Breast epithelium (tissue), 4 donors: Measurements from ENCODE around the gene ITPKC. TPM values are rescaled to one million over a fixed set of nuclear protein-coding genes. Genes with fewer than 3 reads are reported as not detected.

Source experiments
- DNase-seq, 2 donors: peaks; one replicate each; pipeline ENCODE4 v3.0.0-alpha.2; 2019; ENCODE audit warnings: low spot score in 2 of 2
- H3K27ac ChIP-seq, 2 donors: fragments of 200-600 bp; sonication (generic) in 1 of 2; one replicate each; pipeline ENCODE4 v1.5.1; 2016 to 2019; ENCODE audit warnings: mild to moderate bottlenecking in 1 of 2
- H3K27me3 ChIP-seq, 2 donors: fragments of 200-600 bp; sonication (generic) in 1 of 2; one replicate each; pipeline versions ENCODE4 v1.5.1 to v1.6.0; 2017 to 2019; ENCODE audit warnings: control low read depth in 1 of 2, mild to moderate bottlenecking in 1 of 2
- H3K36me3 ChIP-seq: fragments of 200-600 bp; one replicate; pipeline ENCODE4 v1.5.1; 2019
- H3K4me1 ChIP-seq, 2 donors: fragments of 200-600 bp; sonication (generic); one replicate each; pipeline ENCODE4 v1.5.1; 2016 to 2019; ENCODE audit warnings: control low read depth in 1 of 2
- H3K4me3 ChIP-seq, 3 donors: fragments of 200-600 bp; sonication (generic); 1 replicate in 2 of 3; 2 replicates in 1 of 3; pipeline ENCODE4 v1.5.1; 2016 to 2019; ENCODE audit warnings: mild to moderate bottlenecking in 3 of 3, moderate library complexity in 2 of 3
- H3K9me3 ChIP-seq, 2 donors: fragments of 200-600 bp; sonication (generic) in 1 of 2; one replicate each; pipeline ENCODE4 v1.5.1; 2016 to 2019; ENCODE audit warnings: control low read depth in 1 of 2
- CTCF ChIP-seq, 3 donors: fragments of 450-650 bp; IDR thresholded peaks; one replicate each; pipeline ENCODE4 v1.5.1; 2016 to 2017; ENCODE audit warnings: antibody characterized with exemption in 3 of 3, mild to moderate bottlenecking in 3 of 3, moderate library complexity in 3 of 3
- POLR2A ChIP-seq: fragments of 450-650 bp; IDR thresholded peaks from one replicate; pipeline ENCODE4 v1.6.1; 2016; ENCODE audit warnings: antibody characterized with exemption, mild to moderate bottlenecking, moderate library complexity
- POLR2AphosphoS5 ChIP-seq, 3 donors: sonication (generic); formaldehyde crosslinking; IDR thresholded peaks; one replicate each; pipeline ENCODE4 v1.6.1; 2017; ENCODE audit warnings: antibody characterized with exemption in 3 of 3
- intact Hi-C: fragments of 100-400 bp; cut with DNase I; formaldehyde crosslinking; loops from one replicate; pipeline ENCODE4 v1.15.1; 2023; ENCODE audit warnings: low total_unique reads
- total RNA-seq, 3 donors: library from RNA; depleted of rRNA; stranded (reverse); fragments of >200 nt; gene quantifications; one replicate each; pipeline ENCODE4 v1.1.0, GENCODE V29; 2016

The ITPKC gene
- total RNA-seq, 3 donors from 2014 or later, result 41.8 to 71.6 (median 55.1) TPM

GRCh38 chr19:40707615-40708014 is 9.3 kb upstream of the ITPKC start:
- H3K36me3 ChIP-seq, result no peaks in the 10 kb centered on the region
- H3K27me3 ChIP-seq, result no peaks in the 10 kb centered on the region
- no peaks in the 10 kb centered on the region for H3K9me3 ChIP-seq
- TF ChIP-seq CTCF (IDR thresholded peaks at IDR 0.05) (no peak), POLR2A (no peak), POLR2AphosphoS5 (IDR thresholded peaks at IDR 0.05) (no peak)
- intact Hi-C loops, result no loop called here
- DNase-seq, result no peak
- H3K27ac ChIP-seq, result no peak overlapping the region
- no peak overlapping the region for H3K4me3 ChIP-seq
- H3K4me1 ChIP-seq, result no peaks in the 10 kb centered on the region

GRCh38 chr19:40709817-40710216 is 7.1 kb upstream of the ITPKC start:
- no peak for TF ChIP-seq POLR2A
- no peak for TF ChIP-seq POLR2AphosphoS5 (IDR thresholded peaks at IDR 0.05)
- TF ChIP-seq CTCF (IDR thresholded peaks at IDR 0.05), result no peak
- H3K36me3 ChIP-seq, result no peaks in the 10 kb centered on the region
- no peaks in the 10 kb centered on the region for H3K27me3 ChIP-seq
- no peaks in the 10 kb centered on the region for H3K9me3 ChIP-seq
- H3K4me1 ChIP-seq, result no peaks in the 10 kb centered on the region
- no peak overlapping the region for H3K27ac ChIP-seq
- DNase-seq, result no peak
- intact Hi-C loops, result no loop called here
- no peak overlapping the region for H3K4me3 ChIP-seq

- TF ChIP-seq POLR2A, result no peak
- TF ChIP-seq CTCF (IDR thresholded peaks at IDR 0.05), result no peak
- TF ChIP-seq POLR2AphosphoS5 (IDR thresholded peaks at IDR 0.05), result no peak
- H3K4me3 ChIP-seq, result peak overlapping the region in 2 of 3 donors; percentile 86 to 91
- H3K4me1 ChIP-seq, result no peaks in the 10 kb centered on the region
- no peaks in the 10 kb centered on the region for H3K27me3 ChIP-seq
- intact Hi-C loops, result no loop called here
- DNase-seq, result no peak
- peak overlapping the region; percentile 94 to 99 for H3K27ac ChIP-seq
- H3K36me3 ChIP-seq, result no peaks in the 10 kb centered on the region
- H3K9me3 ChIP-seq, result no peaks in the 10 kb centered on the region
Measured at GRCh38 chr19:40713939-40714338, 3.0 kb upstream of the ITPKC start.

- H3K4me3 ChIP-seq, result peak overlapping the region; percentile 47 to 91 (median 86)
- no peaks in the 10 kb centered on the region for H3K4me1 ChIP-seq
- no peaks in the 10 kb centered on the region for H3K36me3 ChIP-seq
- no peaks in the 10 kb centered on the region for H3K27me3 ChIP-seq
- peak; percentile 91 to 92 for DNase-seq
- no peaks in the 10 kb centered on the region for H3K9me3 ChIP-seq
- H3K27ac ChIP-seq, result peak overlapping the region; percentile 94 to 99
- intact Hi-C loops, result loop anchor here (1.0 kb wide), 1 partner anchor 37 kb away; the partner anchor contains the start of gene SNRPA
- TF ChIP-seq POLR2AphosphoS5 (IDR thresholded peaks at IDR 0.05), result peak in 1 of 3 donors; percentile 8
- TF ChIP-seq POLR2A, result no peak
Measured at GRCh38 chr19:40714441-40715299, 2.2 kb upstream of the ITPKC start.

- Histone ChIP-seq H3K4me1 (peaks cover 0 to 2% of the 10 kb centered on the region in 2 donors), H3K9me3 (no peaks in the 10 kb centered on the region), H3K4me3 (peak overlapping the region; percentile 86 to 94 (median 91)), H3K27ac (peak overlapping the region; percentile 94 to 99), H3K36me3 (no peaks in the 10 kb centered on the region), H3K27me3 (no peaks in the 10 kb centered on the region)
- TF ChIP-seq POLR2A (no peak), CTCF (IDR thresholded peaks at IDR 0.05) (no peak), POLR2AphosphoS5 (IDR thresholded peaks at IDR 0.05) (no peak)
- intact Hi-C loops, result no loop called here
- peak in 1 of 2 donors; percentile 61 for DNase-seq
Measured at GRCh38 chr19:40716031-40716481, 856 bp upstream of the ITPKC start.
